ENCODE measurements around the gene CYLD. TPM values are rescaled to one million over a fixed set of nuclear protein-coding genes. Genes with fewer than 3 reads are reported as not detected.

Gene CYLD
- total and polyA plus RNA-seq, 2 donors = 30.0 to 53.9 TPM

- WGBS = 97% methylated on average over 7 of the region's 7 CpGs
- DNase-seq (ENCODE audit: low read depth in 6 of 9, low spot score in 9 of 9) = no peak
- Histone ChIP-seq H3K36me3 (ENCODE audit: control insufficient read depth in 2 of 2, insufficient read depth in 2 of 2, low read length in 1 of 2) (no peaks in the 10 kb centered on the region), H3K4me1 (ENCODE audit: control insufficient read depth in 2 of 2, insufficient read depth in 2 of 2, low read length in 2 of 2) (no peaks in the 10 kb centered on the region), H3K4me3 (ENCODE audit: low read length in 2 of 2) (no peak overlapping the region), H3K9me3 (ENCODE audit: control insufficient read depth in 2 of 2, insufficient read depth in 1 of 2, low read length in 1 of 2) (no peaks in the 10 kb centered on the region), H3K27me3 (ENCODE audit: control insufficient read depth in 2 of 2, insufficient read depth in 1 of 2, low read length in 1 of 2) (no peaks in the 10 kb centered on the region), H3K27ac (ENCODE audit: low read depth in 1 of 2, low read length in 1 of 2) (no peak overlapping the region)
These were observed 8.4 kb upstream of the CYLD start for GRCh38 chr16:50733468-50733867.

GRCh38 chr16:50735629-50736122 is 6.2 kb upstream of the CYLD start:
- no peaks in the 10 kb centered on the region for H3K4me1 ChIP-seq (ENCODE audit: control insufficient read depth in 2 of 2, insufficient read depth in 2 of 2, low read length in 2 of 2)
- WGBS = 57% methylated on average over 7 of the region's 7 CpGs
- no peaks in the 10 kb centered on the region for H3K9me3 ChIP-seq (ENCODE audit: control insufficient read depth in 2 of 2, insufficient read depth in 1 of 2, low read length in 1 of 2)
- no peak for DNase-seq (ENCODE audit: low read depth in 6 of 9, low spot score in 9 of 9)
- no peak overlapping the region for H3K27ac ChIP-seq (ENCODE audit: low read depth in 1 of 2, low read length in 1 of 2)
- no peaks in the 10 kb centered on the region for H3K27me3 ChIP-seq (ENCODE audit: control insufficient read depth in 2 of 2, insufficient read depth in 1 of 2, low read length in 1 of 2)
- H3K4me3 ChIP-seq (ENCODE audit: low read length in 2 of 2) = no peak overlapping the region
- H3K36me3 ChIP-seq (ENCODE audit: control insufficient read depth in 2 of 2, insufficient read depth in 2 of 2, low read length in 1 of 2) = no peaks in the 10 kb centered on the region

- Histone ChIP-seq H3K4me3 (ENCODE audit: low read length in 2 of 2) (no peak overlapping the region), H3K9me3 (ENCODE audit: control insufficient read depth in 2 of 2, insufficient read depth in 1 of 2, low read length in 1 of 2) (no peaks in the 10 kb centered on the region), H3K27me3 (ENCODE audit: control insufficient read depth in 2 of 2, insufficient read depth in 1 of 2, low read length in 1 of 2) (no peaks in the 10 kb centered on the region), H3K27ac (ENCODE audit: low read depth in 1 of 2, low read length in 1 of 2) (no peak overlapping the region), H3K36me3 (ENCODE audit: control insufficient read depth in 2 of 2, insufficient read depth in 2 of 2, low read length in 1 of 2) (no peaks in the 10 kb centered on the region), H3K4me1 (ENCODE audit: control insufficient read depth in 2 of 2, insufficient read depth in 2 of 2, low read length in 2 of 2) (peaks cover 5% of the 10 kb centered on the region in 2 donors)
- no peak for DNase-seq (ENCODE audit: low read depth in 6 of 9, low spot score in 9 of 9)
- 94% methylated on average over 9 of the region's 9 CpGs for WGBS
These were observed 5.4 kb upstream of the CYLD start for GRCh38 chr16:50736448-50736847.

- no peak overlapping the region for H3K4me3 ChIP-seq (ENCODE audit: low read length in 2 of 2)
- H3K4me1 ChIP-seq (ENCODE audit: control insufficient read depth in 2 of 2, insufficient read depth in 2 of 2, low read length in 2 of 2) = peaks cover 5 to 6% of the 10 kb centered on the region in 2 donors
- no peaks in the 10 kb centered on the region for H3K9me3 ChIP-seq (ENCODE audit: control insufficient read depth in 2 of 2, insufficient read depth in 1 of 2, low read length in 1 of 2)
- 98% methylated on average over 1 of the region's 1 CpG for WGBS
- DNase-seq (ENCODE audit: low read depth in 6 of 9, low spot score in 9 of 9) = no peak
- no peak overlapping the region for H3K27ac ChIP-seq (ENCODE audit: low read depth in 1 of 2, low read length in 1 of 2)
- H3K27me3 ChIP-seq (ENCODE audit: control insufficient read depth in 2 of 2, insufficient read depth in 1 of 2, low read length in 1 of 2) = no peaks in the 10 kb centered on the region
- no peaks in the 10 kb centered on the region for H3K36me3 ChIP-seq (ENCODE audit: control insufficient read depth in 2 of 2, insufficient read depth in 2 of 2, low read length in 1 of 2)
These were observed 4.4 kb upstream of the CYLD start for GRCh38 chr16:50737420-50737959.

DNA sequence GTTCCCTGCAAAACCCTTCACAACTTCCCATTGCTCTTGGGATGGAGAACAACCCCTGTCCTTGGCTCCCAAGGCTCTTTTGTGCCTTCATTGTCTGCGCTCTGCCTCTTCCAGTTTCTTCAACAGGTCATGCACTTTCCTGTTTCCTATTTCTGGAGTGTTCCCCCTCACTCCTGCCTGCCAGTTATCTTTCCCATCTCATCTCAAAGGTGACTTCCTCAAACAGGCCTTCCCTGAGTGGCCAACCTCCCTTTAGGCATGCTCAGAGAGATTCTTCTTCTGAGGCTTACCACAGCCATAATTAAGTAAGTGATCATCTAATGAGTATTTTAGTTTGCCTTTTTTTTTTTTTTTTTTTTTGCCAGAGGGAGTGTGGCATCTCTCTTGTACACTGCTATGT is 2.9 kb upstream of the CYLD start:
- H3K9me3 ChIP-seq (ENCODE audit: control insufficient read depth in 2 of 2, insufficient read depth in 1 of 2, low read length in 1 of 2) = no peaks in the 10 kb centered on the region
- peaks cover 6 to 9% of the 10 kb centered on the region in 2 donors for H3K4me1 ChIP-seq (ENCODE audit: control insufficient read depth in 2 of 2, insufficient read depth in 2 of 2, low read length in 2 of 2)
- H3K36me3 ChIP-seq (ENCODE audit: control insufficient read depth in 2 of 2, insufficient read depth in 2 of 2, low read length in 1 of 2) = no peaks in the 10 kb centered on the region
- no peak overlapping the region for H3K27ac ChIP-seq (ENCODE audit: low read depth in 1 of 2, low read length in 1 of 2)
- H3K4me3 ChIP-seq (ENCODE audit: low read length in 2 of 2) = no peak overlapping the region
- 93% methylated on average over 1 of the region's 1 CpG for WGBS
- no peak for DNase-seq (ENCODE audit: low read depth in 6 of 9, low spot score in 9 of 9)
- no peaks in the 10 kb centered on the region for H3K27me3 ChIP-seq (ENCODE audit: control insufficient read depth in 2 of 2, insufficient read depth in 1 of 2, low read length in 1 of 2)

DNA sequence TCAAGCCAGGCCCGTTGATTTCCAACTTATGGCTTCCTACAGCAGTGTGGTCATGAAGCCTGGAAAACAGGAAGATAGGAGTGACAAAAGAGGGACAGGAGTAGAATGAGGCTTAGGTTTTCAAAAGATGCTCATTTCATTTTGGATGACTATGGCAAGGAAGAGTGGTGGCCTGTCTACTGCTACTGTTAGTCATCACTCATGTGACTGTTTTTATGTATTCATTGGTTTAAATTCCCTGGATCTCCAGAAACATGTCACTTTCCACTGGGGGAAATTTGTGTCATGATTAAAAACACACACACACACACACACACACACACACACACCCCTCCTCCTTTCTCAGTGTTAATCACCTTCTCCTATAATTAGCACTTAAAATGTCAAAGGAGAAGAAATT is 1.1 kb upstream of the CYLD start:
- no peak overlapping the region for H3K4me3 ChIP-seq (ENCODE audit: low read length in 2 of 2)

DNA sequence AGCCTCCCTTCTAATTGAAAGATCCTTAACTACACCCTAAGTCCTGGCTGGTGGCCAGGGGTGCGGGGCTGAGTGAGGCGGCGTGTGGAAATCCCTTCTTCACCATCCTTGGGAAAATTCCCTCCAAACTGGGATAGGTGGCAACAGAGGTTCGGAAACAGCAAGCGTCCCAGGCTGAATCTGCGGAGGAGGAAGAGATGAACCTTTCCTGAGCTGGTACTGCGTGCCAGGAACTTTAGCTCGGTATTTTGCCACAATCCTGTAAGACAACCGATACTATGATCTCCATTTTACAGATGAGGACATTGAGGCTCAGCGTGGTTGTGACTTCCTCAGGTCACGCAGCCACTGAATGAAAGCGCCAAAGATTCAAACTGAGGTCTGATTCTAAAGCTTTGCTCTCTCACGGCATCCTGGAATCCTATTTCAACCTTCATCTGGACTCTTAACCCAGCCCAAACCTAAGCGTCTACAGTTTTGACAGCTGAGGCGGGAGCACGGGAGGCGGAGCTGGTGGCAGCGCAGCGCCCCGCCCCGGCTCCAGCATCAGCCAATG is 583 bp upstream of the CYLD start:
- Histone ChIP-seq H3K36me3 (ENCODE audit: control insufficient read depth in 2 of 2, insufficient read depth in 2 of 2, low read length in 1 of 2) (no peaks in the 10 kb centered on the region), H3K9me3 (ENCODE audit: control insufficient read depth in 2 of 2, insufficient read depth in 1 of 2, low read length in 1 of 2) (no peaks in the 10 kb centered on the region), H3K27me3 (ENCODE audit: control insufficient read depth in 2 of 2, insufficient read depth in 1 of 2, low read length in 1 of 2) (no peaks in the 10 kb centered on the region), H3K4me3 (ENCODE audit: low read length in 2 of 2) (peak overlapping the region; percentile 35 to 88), H3K4me1 (ENCODE audit: control insufficient read depth in 2 of 2, insufficient read depth in 2 of 2, low read length in 2 of 2) (peaks cover 9 to 14% of the 10 kb centered on the region in 2 donors), H3K27ac (ENCODE audit: low read depth in 1 of 2, low read length in 1 of 2) (peak overlapping the region; percentile 43 to 78)
- WGBS = 24% methylated on average over 21 of the region's 21 CpGs
- no peak for DNase-seq (ENCODE audit: low read depth in 6 of 9, low spot score in 9 of 9)

More for the DNA sequence above, 1.1 kb upstream of the CYLD start:
- DNase-seq (ENCODE audit: low read depth in 6 of 9, low spot score in 9 of 9) = no peak
- no peak overlapping the region for H3K27ac ChIP-seq (ENCODE audit: low read depth in 1 of 2, low read length in 1 of 2)
- H3K4me1 ChIP-seq (ENCODE audit: control insufficient read depth in 2 of 2, insufficient read depth in 2 of 2, low read length in 2 of 2) = peaks cover 9 to 10% of the 10 kb centered on the region in 2 donors
- H3K9me3 ChIP-seq (ENCODE audit: control insufficient read depth in 2 of 2, insufficient read depth in 1 of 2, low read length in 1 of 2) = no peaks in the 10 kb centered on the region
- no peaks in the 10 kb centered on the region for H3K36me3 ChIP-seq (ENCODE audit: control insufficient read depth in 2 of 2, insufficient read depth in 2 of 2, low read length in 1 of 2)
- H3K27me3 ChIP-seq (ENCODE audit: control insufficient read depth in 2 of 2, insufficient read depth in 1 of 2, low read length in 1 of 2) = no peaks in the 10 kb centered on the region
- WGBS = 92% methylated on average over 1 of the region's 1 CpG

DNA sequence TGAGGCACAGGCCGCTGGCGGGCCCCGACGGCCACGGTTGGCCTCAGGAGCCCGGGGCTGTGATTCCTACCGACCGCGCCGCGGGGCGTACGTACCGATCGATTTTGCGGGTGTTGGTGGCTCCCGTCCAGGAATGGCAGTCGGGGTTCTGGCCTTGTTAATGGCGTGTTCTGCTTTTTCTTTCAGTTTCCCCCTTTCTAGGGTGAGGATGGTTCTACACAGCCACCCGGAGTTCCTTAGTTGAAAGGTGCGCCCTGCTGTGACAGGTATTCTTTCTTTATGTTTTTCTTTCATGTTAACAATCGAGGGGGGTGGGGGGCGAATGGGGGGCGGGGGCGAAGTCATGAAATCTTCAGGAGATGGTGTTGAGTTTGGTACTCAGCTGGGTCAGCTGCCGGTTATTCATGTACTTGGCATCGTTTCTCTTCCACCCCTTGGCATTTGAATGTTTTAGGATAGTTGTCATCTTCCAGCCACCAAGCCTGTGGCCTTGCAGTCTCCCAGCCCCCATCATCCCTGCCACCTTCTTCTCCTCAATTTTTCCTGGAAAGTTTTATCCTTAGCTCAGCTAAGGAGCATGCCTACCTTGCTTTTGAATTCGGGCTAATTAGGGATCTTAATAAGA is 802 bp downstream of the CYLD start:
- DNase-seq (ENCODE audit: low read depth in 6 of 9, low spot score in 9 of 9) = peak in 3 of 9 donors; percentile 32 to 59 (median 34)
- 3% methylated on average over 28 of the region's 28 CpGs for WGBS
- Histone ChIP-seq H3K9me3 (ENCODE audit: control insufficient read depth in 2 of 2, insufficient read depth in 1 of 2, low read length in 1 of 2) (no peaks in the 10 kb centered on the region), H3K27ac (ENCODE audit: low read depth in 1 of 2, low read length in 1 of 2) (peak overlapping the region; percentile 85 to 90), H3K27me3 (ENCODE audit: control insufficient read depth in 2 of 2, insufficient read depth in 1 of 2, low read length in 1 of 2) (no peaks in the 10 kb centered on the region), H3K4me1 (ENCODE audit: control insufficient read depth in 2 of 2, insufficient read depth in 2 of 2, low read length in 2 of 2) (peaks cover 9 to 18% of the 10 kb centered on the region in 2 donors), H3K36me3 (ENCODE audit: control insufficient read depth in 2 of 2, insufficient read depth in 2 of 2, low read length in 1 of 2) (no peaks in the 10 kb centered on the region), H3K4me3 (ENCODE audit: low read length in 2 of 2) (peak overlapping the region; percentile 72 to 88)

GRCh38 chr16:50743581-50744225 is 1.8 kb downstream of the CYLD start:
- Histone ChIP-seq H3K27ac (ENCODE audit: low read depth in 1 of 2, low read length in 1 of 2) (peak overlapping the region; percentile 21 to 58), H3K9me3 (ENCODE audit: control insufficient read depth in 2 of 2, insufficient read depth in 1 of 2, low read length in 1 of 2) (no peaks in the 10 kb centered on the region)

More at GRCh38 chr16:50743581-50744225, 1.8 kb downstream of the CYLD start:
- no peaks in the 10 kb centered on the region for H3K27me3 ChIP-seq (ENCODE audit: control insufficient read depth in 2 of 2, insufficient read depth in 1 of 2, low read length in 1 of 2)
- peaks cover 9 to 18% of the 10 kb centered on the region in 2 donors for H3K4me1 ChIP-seq (ENCODE audit: control insufficient read depth in 2 of 2, insufficient read depth in 2 of 2, low read length in 2 of 2)
- no peak for DNase-seq (ENCODE audit: low read depth in 6 of 9, low spot score in 9 of 9)
- no peaks in the 10 kb centered on the region for H3K36me3 ChIP-seq (ENCODE audit: control insufficient read depth in 2 of 2, insufficient read depth in 2 of 2, low read length in 1 of 2)
- 79% methylated on average over 3 of the region's 3 CpGs for WGBS
- H3K4me3 ChIP-seq (ENCODE audit: low read length in 2 of 2) = peak overlapping the region; percentile 34 to 88
